Psoas muscle (tissue), 8 donors: Measurements from ENCODE around the gene EGLN3. TPM values are rescaled to one million over a fixed set of nuclear protein-coding genes. Genes with fewer than 3 reads are reported as not detected.
"Not testable (repeated sequence)": the region's sequence is repeated elsewhere in the genome, so short reads cannot be mapped to it uniquely, and the experiment has no call there.

Source experiments
- ATAC-seq, 4 donors: fragments of 200-7000 bp; cut with Tn5 transposase; one replicate each; pipeline ENCODE4 v1.9.1; 2020; ENCODE audit warnings: moderate library complexity in 3 of 4, mild to moderate bottlenecking in 2 of 4
- DNase-seq, 2 donors: peaks; one replicate each; pipeline ENCODE4 v3.0.0-alpha.2; 2020
- H3K27ac ChIP-seq: fragments of 200-600 bp; one replicate; pipeline ENCODE4 v1.8.0; 2022
- H3K27me3 ChIP-seq, 3 donors: fragments of 200-600 bp in 1 of 3; one replicate each; pipeline versions ENCODE4 v1.6.1 to v1.8.0; 2013 to 2022; ENCODE audit warnings: low read length in 2 of 3, mild to moderate bottlenecking in 2 of 3, moderate library complexity in 1 of 3; ENCODE audit not compliant: insufficient read depth in 3 of 3
- H3K36me3 ChIP-seq, 2 donors: fragments of 200-600 bp in 1 of 2; one replicate each; pipeline versions ENCODE4 v1.6.1 to v1.8.0; 2013 to 2022; ENCODE audit warnings: low read depth in 1 of 2, mild to moderate bottlenecking in 1 of 2, moderate library complexity in 1 of 2; ENCODE audit not compliant: insufficient read depth in 1 of 2
- H3K4me1 ChIP-seq: fragments of 200-600 bp; one replicate; pipeline ENCODE4 v1.8.0; 2022
- H3K4me3 ChIP-seq: fragments of 200-600 bp; one replicate; pipeline ENCODE4 v1.8.0; 2022; ENCODE audit warnings: mild to moderate bottlenecking
- H3K9me3 ChIP-seq: fragments of 200-600 bp; one replicate; pipeline ENCODE4 v1.8.0; 2022
- WGBS, 3 donors: extraction: QIAGEN DNeasy Blood & Tissue Kit; methylation state at CpG; one replicate each; pipeline versions ENCODE4 v1.1.6 to v1.1.7; 2013; 5-methylcytosine and 5-hydroxymethylcytosine counted together
- intact Hi-C, 2 donors: fragments of 100-400 bp; cut with DNase I; formaldehyde crosslinking; loops; one replicate each; pipeline versions ENCODE4 v1.11.0 to v1.14.2; 2022
- polyA plus RNA-seq, 3 donors: library from polyadenylated mRNA; stranded (reverse); fragments of 200-250 nt; gene quantifications; one replicate each; pipeline ENCODE4 v1.2.3, GENCODE V29; 2013
- total RNA-seq, 4 donors: library from RNA; stranded (reverse); fragmentation: NEBNext Ultra II Directional in 2 of 4; extraction: Animal tissue kit (Norgen Biotek cat#: 25700) in 2 of 4; gene quantifications; one replicate each; pipeline versions ENCODE4 v1.2.1 to v1.2.4, GENCODE V29; 2021 to 2023
- TF ChIP-seq, protein P1 (sequence below): fragments of 200-600 bp; IDR thresholded peaks from one replicate; pipeline ENCODE4 v1.8.0; 2022; ENCODE audit warnings: antibody characterized with exemption
- donor health status: healthy with polysubstance abuse.
- donor health status: DM: no; HTN: no; CAD: no; lungs with moderate emphysema.
- donor health status: Bipolar disorder and iron deficiency.
- donor health status: healthy.
- donor health status: DM: yes; HTN: yes; CAD: no.
- donor health status: DM: no; HTN: no; CAD: no.
- donor health status: DM: no; HTN: no; CAD: no.
- donor health status: DM: yes; HTN: yes; CAD: no.

Gene EGLN3
- total and polyA plus RNA-seq, 7 donors: 6.7 to 58.7 (median 14.1) TPM

DNA sequence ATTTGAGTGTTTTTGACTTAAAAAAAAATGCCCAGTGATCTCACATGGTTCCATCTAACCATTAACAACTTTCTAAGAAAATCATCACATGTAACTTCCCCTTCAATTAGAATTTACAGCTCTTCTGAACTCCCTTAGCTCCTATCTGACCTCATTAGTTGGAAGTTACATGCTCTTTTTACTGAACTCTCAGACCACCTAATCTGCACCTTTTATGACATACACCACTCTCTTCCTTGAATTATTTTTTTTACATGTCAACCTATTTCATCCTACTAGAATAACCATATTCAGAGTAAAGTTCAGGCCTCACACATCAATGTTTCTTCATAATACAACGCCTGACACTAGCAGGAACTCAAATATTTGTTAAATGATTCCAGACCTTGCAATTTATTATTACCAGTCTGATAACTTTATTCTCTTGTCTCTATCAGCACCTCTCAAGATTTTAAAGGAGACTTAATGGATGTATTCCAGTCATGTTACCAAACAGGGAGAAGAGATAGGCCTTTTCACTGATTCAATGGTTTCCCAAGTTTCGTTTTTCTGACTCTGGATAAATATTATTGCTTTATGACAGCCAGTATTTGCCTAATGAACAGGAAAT is 21.0 kb downstream of the EGLN3 start:
- Histone ChIP-seq H3K4me3 (no peak overlapping the region), H3K4me1 (peaks cover 33% of the 10 kb centered on the region), H3K9me3 (no peaks in the 10 kb centered on the region), H3K27me3 (no peaks in the 10 kb centered on the region), H3K27ac (no peak overlapping the region), H3K36me3 (peaks cover 0 to 53% of the 10 kb centered on the region in 2 donors)
- TF ChIP-seq, protein P1, sequence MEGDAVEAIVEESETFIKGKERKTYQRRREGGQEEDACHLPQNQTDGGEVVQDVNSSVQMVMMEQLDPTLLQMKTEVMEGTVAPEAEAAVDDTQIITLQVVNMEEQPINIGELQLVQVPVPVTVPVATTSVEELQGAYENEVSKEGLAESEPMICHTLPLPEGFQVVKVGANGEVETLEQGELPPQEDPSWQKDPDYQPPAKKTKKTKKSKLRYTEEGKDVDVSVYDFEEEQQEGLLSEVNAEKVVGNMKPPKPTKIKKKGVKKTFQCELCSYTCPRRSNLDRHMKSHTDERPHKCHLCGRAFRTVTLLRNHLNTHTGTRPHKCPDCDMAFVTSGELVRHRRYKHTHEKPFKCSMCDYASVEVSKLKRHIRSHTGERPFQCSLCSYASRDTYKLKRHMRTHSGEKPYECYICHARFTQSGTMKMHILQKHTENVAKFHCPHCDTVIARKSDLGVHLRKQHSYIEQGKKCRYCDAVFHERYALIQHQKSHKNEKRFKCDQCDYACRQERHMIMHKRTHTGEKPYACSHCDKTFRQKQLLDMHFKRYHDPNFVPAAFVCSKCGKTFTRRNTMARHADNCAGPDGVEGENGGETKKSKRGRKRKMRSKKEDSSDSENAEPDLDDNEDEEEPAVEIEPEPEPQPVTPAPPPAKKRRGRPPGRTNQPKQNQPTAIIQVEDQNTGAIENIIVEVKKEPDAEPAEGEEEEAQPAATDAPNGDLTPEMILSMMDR: no peak
- ATAC-seq: no peak
- 82 to 87% (median 83%) methylated on average over 2 of the region's 2 CpGs for WGBS, 3 donors
- DNase-seq: no peak
- intact Hi-C loops: no loop called here

DNA sequence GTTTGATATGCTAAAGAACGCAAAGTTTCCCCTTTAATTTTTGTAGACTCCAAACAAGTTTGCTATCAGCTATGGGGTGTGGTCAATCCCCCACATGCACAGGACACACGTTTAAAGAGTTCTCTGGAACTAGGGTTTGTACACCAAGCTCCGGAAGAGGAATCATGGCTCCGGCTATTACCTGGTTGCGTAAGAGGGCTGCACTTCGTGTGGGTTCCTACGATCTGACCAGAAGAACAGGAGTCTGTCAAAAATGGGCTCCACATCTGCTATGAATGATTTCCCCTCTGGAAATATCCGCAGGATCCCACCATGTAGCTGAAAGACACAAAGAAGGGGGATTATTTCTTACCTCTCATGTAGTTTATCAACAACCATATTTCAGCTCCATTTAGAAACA is 22.0 kb downstream of the EGLN3 start:
- no peak overlapping the region for H3K4me3 ChIP-seq
- TF ChIP-seq, protein P1: no peak
- H3K27me3 ChIP-seq: no peaks in the 10 kb centered on the region
- H3K9me3 ChIP-seq: no peaks in the 10 kb centered on the region
- intact Hi-C loops: no loop called here
- H3K36me3 ChIP-seq: peaks cover 0 to 62% of the 10 kb centered on the region in 2 donors
- no peak for DNase-seq
- no peak for ATAC-seq
- no peak overlapping the region for H3K27ac ChIP-seq
- H3K4me1 ChIP-seq: peaks cover 23% of the 10 kb centered on the region
- WGBS, 3 donors: 91 to 94% (median 91%) methylated on average over 8 of the region's 8 CpGs

DNA sequence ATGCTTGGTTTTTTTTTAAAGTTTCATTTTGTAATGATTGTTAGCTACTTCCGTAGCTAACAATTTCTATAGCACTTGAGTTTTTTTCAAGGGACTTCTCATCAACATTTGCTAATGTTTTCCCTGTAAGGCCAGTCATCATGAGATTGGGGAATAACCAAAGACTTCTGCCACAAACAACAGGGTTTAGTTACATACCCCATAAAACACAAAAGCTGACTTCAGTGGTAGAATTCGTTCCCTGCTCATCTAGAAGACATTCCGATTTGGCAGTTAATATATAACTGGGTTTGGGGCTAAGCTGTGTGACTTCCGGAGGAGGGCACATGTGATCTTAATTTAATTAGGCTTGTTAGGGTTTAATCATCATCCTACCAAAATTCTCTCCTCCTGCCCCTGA is 22.9 kb downstream of the EGLN3 start:
- WGBS, 3 donors: 92 to 93% (median 92%) methylated on average over 4 of the region's 4 CpGs
- DNase-seq: no peak
- no peak for ATAC-seq
- no peaks in the 10 kb centered on the region for H3K27me3 ChIP-seq
- no peak overlapping the region for H3K27ac ChIP-seq
- H3K4me1 ChIP-seq: peaks cover 14% of the 10 kb centered on the region
- TF ChIP-seq, protein P1: no peak
- peaks cover 0 to 67% of the 10 kb centered on the region in 2 donors for H3K36me3 ChIP-seq
- no peaks in the 10 kb centered on the region for H3K9me3 ChIP-seq
- intact Hi-C loops: no loop called here
- no peak overlapping the region for H3K4me3 ChIP-seq

DNA sequence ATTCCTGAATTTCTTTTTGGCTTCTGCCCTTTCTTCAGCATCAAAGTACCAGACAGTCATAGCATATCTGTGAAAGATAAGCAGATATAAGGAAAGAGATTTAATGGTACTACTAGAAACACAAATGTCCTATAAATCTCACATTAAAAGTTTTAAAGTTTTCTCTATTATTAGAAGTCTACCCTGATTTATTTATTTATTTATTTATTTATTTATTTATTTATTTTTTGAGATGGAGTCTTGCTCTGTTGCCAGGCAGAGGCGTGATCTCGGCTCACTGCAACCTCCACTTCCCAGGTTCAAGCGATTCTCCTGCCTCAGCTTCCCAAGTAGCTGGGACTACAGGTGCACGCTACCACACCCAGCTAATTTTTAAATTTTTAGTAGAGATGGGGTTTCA is 23.9 kb downstream of the EGLN3 start:
- WGBS, 3 donors: 87 to 97% (median 88%) methylated on average over 4 of the region's 4 CpGs
- H3K4me3 ChIP-seq, H3K9me3 ChIP-seq, H3K27ac ChIP-seq, ATAC-seq, DNase-seq, H3K4me1 ChIP-seq, intact Hi-C loops, H3K27me3 ChIP-seq: not testable (repeated sequence)
- H3K36me3 ChIP-seq: peaks cover 0 to 67% of the 10 kb centered on the region in 2 donors

DNA sequence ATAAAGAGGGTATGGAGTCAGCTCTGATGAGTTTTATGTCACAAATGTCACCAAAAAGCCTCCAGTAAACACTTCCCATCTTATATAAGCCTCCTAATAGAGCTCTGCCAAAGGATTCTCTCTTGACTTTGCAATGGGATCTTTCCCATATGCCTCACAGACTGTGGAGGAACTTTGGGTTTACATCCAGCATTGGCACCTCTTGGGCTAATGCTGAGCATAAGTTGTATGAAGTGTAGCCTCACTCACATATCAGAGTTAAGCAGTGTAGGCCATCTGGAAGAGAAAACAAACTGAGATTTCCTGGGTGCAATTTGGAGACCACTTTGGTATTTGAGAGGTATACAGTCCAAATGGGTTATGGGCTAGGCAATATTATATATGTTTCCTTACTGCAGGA is 24.9 kb downstream of the EGLN3 start:
- Histone ChIP-seq H3K27ac (no peak overlapping the region), H3K9me3 (no peaks in the 10 kb centered on the region), H3K4me3 (no peak overlapping the region), H3K4me1 (no peaks in the 10 kb centered on the region), H3K27me3 (no peaks in the 10 kb centered on the region), H3K36me3 (peaks cover 0 to 67% of the 10 kb centered on the region in 2 donors)
- TF ChIP-seq, protein P1: no peak
- intact Hi-C loops: no loop called here
- no peak for ATAC-seq
- no peak for DNase-seq
